ENCODE measurements around the gene CSTF1. TPM values are rescaled to one million over a fixed set of nuclear protein-coding genes. Genes with fewer than 3 reads are reported as not detected.

CSTF1 gene
- total RNA-seq, 4 donors from 2014 or later = 28.6 to 38.3 (median 31.2) TPM

DNA sequence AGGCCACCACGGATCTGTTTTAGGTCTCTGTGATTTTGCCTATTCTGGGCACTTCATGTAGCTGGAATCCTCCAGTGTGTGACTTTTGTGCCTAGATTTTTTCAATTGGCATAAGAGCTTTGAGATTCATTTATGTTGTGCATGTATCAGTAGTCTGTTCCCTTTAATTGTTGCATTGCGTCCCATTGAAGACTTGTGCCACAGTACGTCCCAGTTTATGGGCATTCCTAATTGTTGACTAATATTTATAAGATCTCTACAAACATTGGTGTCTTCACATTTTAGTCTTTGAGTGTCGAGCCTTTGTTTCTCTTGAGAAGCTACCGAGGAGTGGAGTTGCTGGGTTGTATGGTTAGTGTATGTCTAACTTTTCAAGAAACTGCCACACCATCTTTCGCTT, 34.4 kb upstream of the CSTF1 start:
- peaks cover 34% of the 10 kb centered on the region for H3K4me1 ChIP-seq
- no peak overlapping the region for H3K27ac ChIP-seq
- H3K36me3 ChIP-seq = no peaks in the 10 kb centered on the region
- H3K4me3 ChIP-seq = peak overlapping the region; percentile 99
- H3K9me3 ChIP-seq = no peaks in the 10 kb centered on the region
- 42% methylated on average over 6 of the region's 6 CpGs for WGBS
- H3K27me3 ChIP-seq = no peaks in the 10 kb centered on the region
- TF ChIP-seq POLR2A (IDR thresholded peaks at IDR 0.05) = no peak
- TF ChIP-seq POLR2AphosphoS5 (IDR thresholded peaks at IDR 0.05) = no peak
- TF ChIP-seq, protein P1, sequence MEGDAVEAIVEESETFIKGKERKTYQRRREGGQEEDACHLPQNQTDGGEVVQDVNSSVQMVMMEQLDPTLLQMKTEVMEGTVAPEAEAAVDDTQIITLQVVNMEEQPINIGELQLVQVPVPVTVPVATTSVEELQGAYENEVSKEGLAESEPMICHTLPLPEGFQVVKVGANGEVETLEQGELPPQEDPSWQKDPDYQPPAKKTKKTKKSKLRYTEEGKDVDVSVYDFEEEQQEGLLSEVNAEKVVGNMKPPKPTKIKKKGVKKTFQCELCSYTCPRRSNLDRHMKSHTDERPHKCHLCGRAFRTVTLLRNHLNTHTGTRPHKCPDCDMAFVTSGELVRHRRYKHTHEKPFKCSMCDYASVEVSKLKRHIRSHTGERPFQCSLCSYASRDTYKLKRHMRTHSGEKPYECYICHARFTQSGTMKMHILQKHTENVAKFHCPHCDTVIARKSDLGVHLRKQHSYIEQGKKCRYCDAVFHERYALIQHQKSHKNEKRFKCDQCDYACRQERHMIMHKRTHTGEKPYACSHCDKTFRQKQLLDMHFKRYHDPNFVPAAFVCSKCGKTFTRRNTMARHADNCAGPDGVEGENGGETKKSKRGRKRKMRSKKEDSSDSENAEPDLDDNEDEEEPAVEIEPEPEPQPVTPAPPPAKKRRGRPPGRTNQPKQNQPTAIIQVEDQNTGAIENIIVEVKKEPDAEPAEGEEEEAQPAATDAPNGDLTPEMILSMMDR (IDR thresholded peaks at IDR 0.05) = no peak
- TF ChIP-seq EP300 (IDR thresholded peaks at IDR 0.05) = no peak
- DNase-seq (ENCODE audit: low spot score in 2 of 2) = no peak

DNA sequence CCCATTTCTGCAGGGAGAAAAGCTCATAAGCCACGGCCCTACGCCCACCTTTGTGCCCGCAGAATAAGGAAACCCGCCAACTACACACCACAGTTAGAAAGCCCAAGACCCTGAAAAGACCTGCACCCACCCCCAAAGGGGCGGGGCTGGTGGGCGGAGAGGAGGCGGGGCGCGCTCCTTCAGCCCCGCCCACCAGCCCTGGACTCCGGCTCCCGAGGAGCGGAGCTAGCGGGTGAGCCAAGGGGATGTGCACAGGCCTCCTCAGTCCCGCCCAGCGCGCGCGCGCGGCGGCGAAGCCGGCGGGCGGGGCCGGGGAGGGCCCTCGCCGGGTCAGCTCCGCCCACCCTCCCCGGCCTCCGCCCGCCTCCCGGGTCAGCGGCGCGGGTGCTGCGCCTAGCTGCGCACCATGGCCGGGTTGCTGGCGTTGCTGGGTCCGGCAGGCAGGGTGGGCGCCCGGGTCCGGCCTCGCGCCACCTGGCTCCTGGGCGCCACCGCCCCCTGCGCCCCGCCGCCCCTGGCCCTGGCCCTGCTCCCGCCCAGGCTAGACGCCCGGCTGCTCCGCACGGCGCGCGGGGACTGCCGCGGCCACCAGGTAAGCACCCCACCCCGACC, 33.7 kb upstream of the CSTF1 start, which contains the start of gene FAM210B:
Gene FAM210B (plus strand): TSS at position 375 of the 612 bp plus-strand sequence. CDS start 32 bp downstream, at position 407.
- Histone ChIP-seq H3K36me3 (no peaks in the 10 kb centered on the region), H3K9me3 (no peaks in the 10 kb centered on the region), H3K27ac (peak within 1 kb of the TSS; percentile 96), H3K4me1 (peaks cover 37% of the 10 kb centered on the region), H3K4me3 (peak within 1 kb of the TSS; percentile 99), H3K27me3 (no peaks in the 10 kb centered on the region)
- peak; percentile 83 to 85 for DNase-seq (ENCODE audit: low spot score in 2 of 2)
- no peak for TF ChIP-seq POLR2AphosphoS5 (IDR thresholded peaks at IDR 0.05)
- TF ChIP-seq, protein P1 (IDR thresholded peaks at IDR 0.05) = no peak
- TF ChIP-seq EP300 (IDR thresholded peaks at IDR 0.05) = no peak
- TF ChIP-seq POLR2A (IDR thresholded peaks at IDR 0.05) = peak in 1 of 2 donors; percentile 35
- 0% methylated on average over 21 of the region's 63 CpGs for WGBS

DNA sequence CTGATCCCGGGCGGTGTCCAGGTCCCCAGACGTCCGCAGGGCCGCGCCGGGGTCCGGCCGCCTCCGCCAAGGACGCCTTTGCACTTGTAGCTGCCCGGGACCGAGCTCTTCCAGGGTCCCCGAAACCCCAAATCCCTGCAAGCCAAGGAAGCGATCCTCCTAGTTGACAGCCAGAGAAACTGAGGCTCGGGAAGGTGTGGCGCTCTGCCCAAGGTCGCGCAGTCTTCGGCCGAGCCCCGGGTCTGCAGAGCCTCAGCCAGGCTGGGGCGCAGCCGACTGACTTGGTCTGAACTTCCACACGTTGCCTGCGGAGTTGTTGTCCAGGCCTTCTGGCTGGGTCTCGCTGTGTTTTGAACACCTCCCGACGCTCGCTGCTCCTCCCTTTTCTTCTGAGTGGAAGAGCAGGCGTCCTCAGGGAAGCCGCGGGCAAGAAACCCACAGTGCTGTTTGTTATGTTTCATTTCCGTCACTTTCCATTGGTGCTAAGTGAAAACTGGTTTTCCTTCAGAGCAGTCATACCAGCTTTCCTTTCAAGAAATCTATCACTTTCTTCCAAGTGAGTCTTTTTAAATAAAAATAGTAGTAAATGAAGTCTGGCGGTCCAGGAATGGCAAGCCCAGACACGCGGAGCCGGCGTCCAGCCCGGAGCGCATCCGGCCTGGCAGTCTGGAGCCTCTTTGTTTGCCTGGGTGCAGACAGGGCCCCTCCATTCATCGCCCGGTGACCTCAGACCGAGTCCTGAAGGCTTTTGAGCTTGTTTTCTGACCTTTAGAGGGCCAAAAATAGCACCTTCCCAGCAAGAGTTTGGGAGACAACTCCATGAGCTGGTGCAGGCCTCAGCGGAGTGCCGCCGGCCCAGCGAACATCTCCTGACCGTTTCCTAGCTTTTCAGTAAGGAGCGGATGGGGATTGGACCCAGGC, 33.0 kb upstream of the CSTF1 start:
- Histone ChIP-seq H3K4me3 (peak overlapping the region; percentile 99), H3K36me3 (no peaks in the 10 kb centered on the region), H3K27me3 (no peaks in the 10 kb centered on the region), H3K27ac (peak overlapping the region; percentile 96), H3K4me1 (peaks cover 37% of the 10 kb centered on the region), H3K9me3 (no peaks in the 10 kb centered on the region)
- TF ChIP-seq, protein P1 (IDR thresholded peaks at IDR 0.05) = no peak
- TF ChIP-seq EP300 (IDR thresholded peaks at IDR 0.05) (no peak), POLR2AphosphoS5 (IDR thresholded peaks at IDR 0.05) (no peak)
- peak; percentile 75 to 85 for DNase-seq (ENCODE audit: low spot score in 2 of 2)
- WGBS = 16% methylated on average over 31 of the region's 51 CpGs

DNA sequence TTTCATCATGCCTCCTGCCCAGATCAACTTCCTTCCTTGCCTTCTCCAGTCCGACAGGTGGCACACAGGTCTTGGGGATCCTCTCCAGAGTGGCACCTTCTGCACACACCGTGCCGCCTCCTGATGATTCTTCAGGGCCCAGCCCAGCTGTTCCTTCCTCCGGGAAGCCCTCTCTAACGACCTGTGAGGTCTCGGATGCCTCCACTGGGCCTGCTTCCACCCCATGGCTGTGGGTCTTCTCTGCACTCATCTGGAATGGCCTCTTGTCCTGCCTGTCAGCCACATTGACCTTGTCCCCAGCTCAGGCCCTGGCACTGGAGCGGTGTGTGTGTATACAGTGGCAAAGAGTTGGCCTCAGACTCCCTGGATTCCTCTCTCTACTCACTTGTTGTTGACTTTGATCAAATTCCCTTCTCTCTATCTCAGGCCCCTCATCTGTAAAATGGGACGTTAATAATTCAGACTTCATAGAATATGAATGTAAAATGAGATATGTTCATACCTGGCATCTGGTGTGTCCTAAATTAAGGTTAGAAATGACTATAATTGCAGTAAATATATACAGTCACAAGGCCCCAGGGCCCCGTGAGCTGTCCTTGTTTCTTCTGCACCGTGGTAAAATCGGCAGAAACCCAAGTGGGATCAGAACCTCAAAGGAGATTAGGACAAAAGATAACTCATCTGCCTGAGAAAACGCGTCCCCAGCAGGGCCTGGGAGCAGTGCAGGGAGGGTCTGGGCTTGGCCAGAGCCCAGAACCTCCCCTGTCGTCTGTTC, 32.1 kb upstream of the CSTF1 start:
- no peaks in the 10 kb centered on the region for H3K27me3 ChIP-seq
- DNase-seq (ENCODE audit: low spot score in 2 of 2) = no peak
- H3K4me1 ChIP-seq = peaks cover 37% of the 10 kb centered on the region
- TF ChIP-seq EP300 (IDR thresholded peaks at IDR 0.05) = no peak
- no peak for TF ChIP-seq POLR2AphosphoS5 (IDR thresholded peaks at IDR 0.05)
- no peak for TF ChIP-seq POLR2A (IDR thresholded peaks at IDR 0.05)
- TF ChIP-seq, protein P1 (IDR thresholded peaks at IDR 0.05) = no peak
- WGBS = 65% methylated on average over 14 of the region's 14 CpGs
- no peaks in the 10 kb centered on the region for H3K9me3 ChIP-seq
- peak overlapping the region; percentile 96 for H3K27ac ChIP-seq
- H3K4me3 ChIP-seq = peak overlapping the region; percentile 99
- peaks cover 6% of the 10 kb centered on the region for H3K36me3 ChIP-seq

Measured in suprapubic skin (tissue), 4 donors.